DOHH2 (cell line): ENCODE results near the gene ALDH3B1.

ENCODE experiments used
- EZH2phosphoT487 ChIP-seq: fragments of 200-600 bp; sonication (generic); IDR thresholded peaks from 2 replicates; pipeline ENCODE4 v1.6.1; 2017; ENCODE audit warnings: borderline replicate concordance, mild to moderate bottlenecking, antibody characterized with exemption, low read length, moderate library complexity, mixed read lengths
- TF ChIP-seq, protein P1 (sequence below): fragments of 200-600 bp; sonication (generic); IDR thresholded peaks from one replicate; pipeline ENCODE4 v1.5.1; 2014; ENCODE audit warnings: antibody characterized with exemption, mild to moderate bottlenecking, low read depth, low read length; ENCODE audit not compliant: poor library complexity, severe bottlenecking

- TF ChIP-seq, protein P1, sequence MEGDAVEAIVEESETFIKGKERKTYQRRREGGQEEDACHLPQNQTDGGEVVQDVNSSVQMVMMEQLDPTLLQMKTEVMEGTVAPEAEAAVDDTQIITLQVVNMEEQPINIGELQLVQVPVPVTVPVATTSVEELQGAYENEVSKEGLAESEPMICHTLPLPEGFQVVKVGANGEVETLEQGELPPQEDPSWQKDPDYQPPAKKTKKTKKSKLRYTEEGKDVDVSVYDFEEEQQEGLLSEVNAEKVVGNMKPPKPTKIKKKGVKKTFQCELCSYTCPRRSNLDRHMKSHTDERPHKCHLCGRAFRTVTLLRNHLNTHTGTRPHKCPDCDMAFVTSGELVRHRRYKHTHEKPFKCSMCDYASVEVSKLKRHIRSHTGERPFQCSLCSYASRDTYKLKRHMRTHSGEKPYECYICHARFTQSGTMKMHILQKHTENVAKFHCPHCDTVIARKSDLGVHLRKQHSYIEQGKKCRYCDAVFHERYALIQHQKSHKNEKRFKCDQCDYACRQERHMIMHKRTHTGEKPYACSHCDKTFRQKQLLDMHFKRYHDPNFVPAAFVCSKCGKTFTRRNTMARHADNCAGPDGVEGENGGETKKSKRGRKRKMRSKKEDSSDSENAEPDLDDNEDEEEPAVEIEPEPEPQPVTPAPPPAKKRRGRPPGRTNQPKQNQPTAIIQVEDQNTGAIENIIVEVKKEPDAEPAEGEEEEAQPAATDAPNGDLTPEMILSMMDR, result no peak
- no peak for TF ChIP-seq EZH2phosphoT487
Measured at GRCh38 chr11:68051191-68052136, 41.3 kb downstream of the ALDH3B1 start.
